ENCODE measurements around the gene WDR33. TPM values are rescaled to one million over a fixed set of nuclear protein-coding genes. Genes with fewer than 3 reads are reported as not detected.
"Not testable (repeated sequence)": the region's sequence is repeated elsewhere in the genome, so short reads cannot be mapped to it uniquely, and the experiment has no call there.

The WDR33 gene
- total and polyA plus RNA-seq, 12 donors, result 13.8 to 59.8 (median 42.1) TPM

GRCh38 chr2:127796389-127796788, 14.6 kb downstream of the WDR33 start:
- Histone ChIP-seq H3K9me3 (replicated peaks in 1 of 3) (no peaks in the 10 kb centered on the region), H3K27ac (no peak overlapping the region), H3K27me3 (no peaks in the 10 kb centered on the region), H3K4me3 (no peak overlapping the region), H3K4me1 (replicated peaks in 1 of 2) (peaks cover 10 to 32% of the 10 kb centered on the region in 2 donors), H3K36me3 (replicated peaks in 1 of 2) (no peaks in the 10 kb centered on the region)
- DNase-seq, result no peak
- 78 to 94% (median 89%) methylated on average over 2 of the region's 2 CpGs for WGBS, 4 donors
- no peak for TF ChIP-seq POLR2A (IDR thresholded peaks at IDR 0.05)
- TF ChIP-seq, protein P1, sequence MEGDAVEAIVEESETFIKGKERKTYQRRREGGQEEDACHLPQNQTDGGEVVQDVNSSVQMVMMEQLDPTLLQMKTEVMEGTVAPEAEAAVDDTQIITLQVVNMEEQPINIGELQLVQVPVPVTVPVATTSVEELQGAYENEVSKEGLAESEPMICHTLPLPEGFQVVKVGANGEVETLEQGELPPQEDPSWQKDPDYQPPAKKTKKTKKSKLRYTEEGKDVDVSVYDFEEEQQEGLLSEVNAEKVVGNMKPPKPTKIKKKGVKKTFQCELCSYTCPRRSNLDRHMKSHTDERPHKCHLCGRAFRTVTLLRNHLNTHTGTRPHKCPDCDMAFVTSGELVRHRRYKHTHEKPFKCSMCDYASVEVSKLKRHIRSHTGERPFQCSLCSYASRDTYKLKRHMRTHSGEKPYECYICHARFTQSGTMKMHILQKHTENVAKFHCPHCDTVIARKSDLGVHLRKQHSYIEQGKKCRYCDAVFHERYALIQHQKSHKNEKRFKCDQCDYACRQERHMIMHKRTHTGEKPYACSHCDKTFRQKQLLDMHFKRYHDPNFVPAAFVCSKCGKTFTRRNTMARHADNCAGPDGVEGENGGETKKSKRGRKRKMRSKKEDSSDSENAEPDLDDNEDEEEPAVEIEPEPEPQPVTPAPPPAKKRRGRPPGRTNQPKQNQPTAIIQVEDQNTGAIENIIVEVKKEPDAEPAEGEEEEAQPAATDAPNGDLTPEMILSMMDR (IDR thresholded peaks at IDR 0.05), result no peak
- intact Hi-C loops (cut with DNase I), result no loop called here

DNA sequence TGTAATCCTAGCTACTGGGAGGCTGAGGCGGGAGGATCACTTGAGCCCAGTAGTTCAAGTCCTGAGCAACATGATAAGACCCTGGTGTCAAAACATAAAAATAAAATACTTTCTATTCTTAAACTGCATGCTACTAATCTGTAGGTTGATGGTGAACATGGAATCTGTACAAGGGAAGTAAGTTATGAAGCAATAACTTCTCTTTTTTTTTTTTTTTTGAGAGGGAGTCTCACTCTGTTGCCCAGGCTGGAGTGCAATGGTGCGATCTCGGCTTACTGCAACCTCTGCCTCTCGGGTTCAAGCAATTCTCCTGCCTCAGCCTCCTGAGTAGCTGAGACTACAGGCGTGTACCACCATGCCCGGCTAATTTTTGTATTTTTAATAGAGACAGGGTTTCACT, 16.1 kb downstream of the WDR33 start:
- H3K9me3 ChIP-seq (replicated peaks in 1 of 3); H3K27me3 ChIP-seq; H3K4me3 ChIP-seq; intact Hi-C loops (cut with DNase I); H3K36me3 ChIP-seq (replicated peaks in 1 of 2); H3K27ac ChIP-seq; DNase-seq: not testable (repeated sequence)
- 83 to 93% (median 87%) methylated on average over 6 of the region's 6 CpGs for WGBS, 4 donors
- peaks cover 7 to 39% of the 10 kb centered on the region in 2 donors for H3K4me1 ChIP-seq (replicated peaks in 1 of 2)

DNA sequence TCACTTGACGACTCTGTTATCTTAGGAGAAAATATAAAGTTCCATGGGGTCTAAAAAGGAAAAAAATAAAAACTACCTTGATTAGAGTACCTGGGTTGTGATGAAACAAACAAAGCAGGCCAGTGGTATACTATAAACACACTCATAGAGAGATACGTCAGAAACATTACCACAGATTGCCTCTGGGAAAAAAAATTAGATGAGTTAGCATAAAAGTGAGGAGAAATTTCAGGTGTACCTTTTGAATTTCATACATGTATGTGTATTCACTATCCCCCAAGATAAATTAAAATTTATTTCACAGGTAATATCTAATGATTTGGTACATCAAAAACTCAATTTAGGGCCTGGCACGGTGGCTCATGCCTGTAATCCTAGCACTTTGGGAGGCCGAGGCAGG, 18.2 kb downstream of the WDR33 start:
- WGBS, 4 donors, result 92 to 96% (median 94%) methylated on average over 4 of the region's 4 CpGs

DNA sequence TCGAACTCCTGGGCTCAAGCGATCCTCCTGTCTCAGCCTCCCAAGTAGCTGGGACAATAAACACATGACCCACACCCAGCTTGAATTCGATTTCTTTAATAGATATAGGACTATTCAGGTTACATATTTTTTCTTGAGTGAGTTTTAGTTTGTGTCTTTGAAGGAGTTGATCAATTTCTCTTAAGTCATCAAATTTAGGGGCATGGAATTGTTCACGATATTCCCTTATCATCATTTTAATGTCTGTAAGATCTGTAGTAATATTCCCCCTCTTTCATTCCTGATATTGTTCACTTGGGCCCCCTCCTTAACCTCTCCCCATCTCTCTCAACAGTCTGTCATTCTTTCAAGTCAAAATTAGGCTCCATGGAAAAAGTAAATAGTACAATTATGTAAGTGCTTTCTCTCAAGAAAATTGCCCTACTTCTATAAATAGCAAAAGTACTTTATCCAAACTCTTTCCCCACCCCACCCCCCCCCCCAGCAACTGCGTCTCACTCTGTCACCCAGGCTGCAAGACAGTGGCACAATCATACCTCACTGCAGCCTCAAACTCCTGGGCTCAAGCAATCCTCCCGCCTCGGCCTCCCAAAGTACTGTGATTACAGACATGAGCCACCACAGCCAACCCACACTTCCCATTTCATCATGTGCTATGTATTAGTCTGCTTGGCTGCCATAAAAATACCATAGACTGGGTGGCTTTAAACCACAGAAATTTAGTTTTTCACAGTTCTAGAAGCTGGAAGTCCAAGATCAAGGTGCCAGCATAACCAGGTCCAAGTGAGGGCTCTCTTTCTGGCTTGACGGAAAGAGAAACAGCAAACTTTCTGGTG, 20.1 kb downstream of the WDR33 start:
- WGBS, 4 donors, result 82 to 86% (median 84%) methylated on average over 8 of the region's 8 CpGs
- Histone ChIP-seq H3K9me3 (replicated peaks in 1 of 3) (no peaks in the 10 kb centered on the region), H3K27me3 (no peaks in the 10 kb centered on the region), H3K4me3 (no peak overlapping the region), H3K36me3 (replicated peaks in 1 of 2) (no peaks in the 10 kb centered on the region), H3K4me1 (replicated peaks in 1 of 2) (peaks cover 4 to 9% of the 10 kb centered on the region in 2 donors), H3K27ac (no peak overlapping the region)
- no peak for DNase-seq
- intact Hi-C loops (cut with DNase I), result no loop called here
- TF ChIP-seq, protein P1 (IDR thresholded peaks at IDR 0.05), result no peak
- no peak for TF ChIP-seq POLR2A (IDR thresholded peaks at IDR 0.05)

More for the DNA sequence above, 18.2 kb downstream of the WDR33 start:
- TF ChIP-seq, protein P1 (IDR thresholded peaks at IDR 0.05), result no peak
- TF ChIP-seq POLR2A (IDR thresholded peaks at IDR 0.05), result no peak
- Histone ChIP-seq H3K9me3 (replicated peaks in 1 of 3) (no peaks in the 10 kb centered on the region), H3K4me3 (no peak overlapping the region), H3K4me1 (replicated peaks in 1 of 2) (peaks cover 4 to 27% of the 10 kb centered on the region in 2 donors), H3K36me3 (replicated peaks in 1 of 2) (no peaks in the 10 kb centered on the region), H3K27ac (no peak overlapping the region), H3K27me3 (no peaks in the 10 kb centered on the region)
- intact Hi-C loops (cut with DNase I), result no loop called here
- DNase-seq, result no peak
